HL-60/S4 (cell line): ENCODE measurements around the gene ADCY10.
"Not testable (repeated sequence)": the region's sequence is repeated elsewhere in the genome, so short reads cannot be mapped to it uniquely, and the experiment has no call there.

Source experiments
- in situ Hi-C: fragments of 300-500 bp; cut with MboI; formaldehyde crosslinking; loops from 2 replicates; pipeline ENCODE4 v1.14.3; 2022; ENCODE audit warnings: low sequenced_read_pairs

ADCY10 gene

DNA sequence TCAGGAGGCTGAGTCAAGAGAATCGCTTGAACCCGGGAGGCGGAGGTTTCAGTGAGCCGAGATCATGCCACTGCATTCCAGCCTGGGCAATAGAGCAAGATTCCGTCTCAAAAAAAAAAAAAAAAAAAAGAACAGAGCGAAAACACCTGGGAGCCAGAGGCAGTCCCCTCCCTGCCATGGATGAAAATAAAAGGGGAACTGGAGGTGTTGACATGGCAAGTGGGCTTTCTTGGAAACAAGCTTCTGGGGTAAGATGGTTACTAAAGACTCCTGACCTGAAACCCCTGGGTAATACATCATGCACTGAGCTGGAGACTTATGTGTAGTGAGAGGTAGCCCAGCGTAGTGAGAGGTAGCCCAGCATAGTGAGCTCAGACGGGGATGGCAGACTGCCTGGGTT lies 31.6 kb downstream of the ADCY10 start:
- in situ Hi-C loops, result no loop called here

DNA sequence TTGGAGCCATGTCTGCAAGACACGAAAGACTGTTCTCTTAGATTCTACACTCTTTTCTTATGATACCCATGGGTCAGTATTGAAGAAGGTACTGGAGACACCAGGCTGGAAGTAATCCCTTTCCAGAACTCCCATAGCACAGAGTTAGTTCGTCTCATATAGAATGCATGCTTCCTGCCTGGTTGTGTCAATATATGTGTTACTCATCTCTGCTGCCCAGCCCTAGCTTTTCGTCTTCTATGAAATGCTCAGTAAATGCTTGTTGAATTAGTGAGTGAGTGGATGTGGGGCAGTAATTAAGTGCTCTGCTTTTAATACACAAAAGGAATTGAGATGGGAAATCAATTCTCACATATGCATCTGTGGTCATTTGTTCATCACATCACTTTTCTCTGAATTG lies 32.1 kb downstream of the ADCY10 start:
- in situ Hi-C loops, result no loop called here

DNA sequence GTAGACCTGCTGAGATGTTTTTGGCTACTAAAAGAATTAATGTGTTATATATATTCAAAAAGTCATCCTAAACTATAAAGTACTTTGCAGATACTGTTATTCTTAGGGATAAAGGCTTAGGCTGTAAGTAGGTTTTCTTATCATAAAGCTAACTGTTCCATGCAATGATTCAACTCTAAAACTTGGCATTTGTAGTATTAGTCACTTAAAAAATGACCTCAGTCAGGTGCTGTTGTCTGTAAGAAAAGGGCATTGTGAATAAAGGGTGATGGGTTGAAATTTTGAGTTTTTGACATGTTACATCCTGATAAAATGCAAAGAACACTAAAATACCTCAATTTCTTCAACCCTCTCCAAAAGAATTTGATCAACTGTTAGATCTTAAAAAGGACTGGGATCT lies 32.9 kb downstream of the ADCY10 start:
- in situ Hi-C loops, result no loop called here

DNA sequence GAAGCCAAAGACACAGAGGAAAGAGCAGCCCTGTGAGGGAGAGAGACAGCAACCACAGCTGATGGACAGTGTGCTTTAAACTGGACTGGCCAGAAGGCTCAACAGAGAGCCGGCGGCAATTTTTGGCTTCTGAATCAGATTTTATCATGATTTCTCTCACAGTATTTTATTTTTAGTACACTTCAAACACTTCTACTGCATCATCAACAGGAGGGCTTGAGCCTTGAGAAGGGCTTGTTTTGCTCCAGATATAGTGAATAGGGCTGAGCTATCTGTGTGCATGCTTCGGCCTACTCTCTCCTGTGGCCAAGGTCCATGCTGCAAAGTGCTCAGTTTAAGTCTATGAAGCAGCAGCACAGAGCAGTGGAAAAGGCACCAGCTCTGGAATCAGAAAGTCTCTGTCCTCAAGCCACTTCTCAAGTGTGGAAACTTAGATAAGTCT lies 33.3 kb downstream of the ADCY10 start:
- in situ Hi-C loops, result no loop called here

DNA sequence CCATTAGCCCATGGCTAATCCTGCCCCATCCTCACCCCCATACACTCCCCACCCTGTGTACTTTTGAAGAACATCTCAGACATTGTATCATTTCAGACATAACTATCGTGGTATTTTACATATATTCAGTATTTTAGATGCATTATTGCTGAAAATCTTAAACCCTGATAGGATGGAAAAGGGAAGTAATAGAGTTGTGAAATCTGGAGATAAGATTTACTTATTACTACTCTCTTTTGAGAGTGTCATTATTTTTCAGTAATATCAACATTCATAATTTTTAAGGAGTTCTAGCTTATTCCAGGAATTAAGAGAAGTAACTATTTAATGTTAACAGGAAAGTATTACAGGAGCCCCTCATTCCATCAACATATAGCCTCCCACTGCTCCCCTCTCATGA lies 34.4 kb downstream of the ADCY10 start:
- in situ Hi-C loops, result no loop called here

DNA sequence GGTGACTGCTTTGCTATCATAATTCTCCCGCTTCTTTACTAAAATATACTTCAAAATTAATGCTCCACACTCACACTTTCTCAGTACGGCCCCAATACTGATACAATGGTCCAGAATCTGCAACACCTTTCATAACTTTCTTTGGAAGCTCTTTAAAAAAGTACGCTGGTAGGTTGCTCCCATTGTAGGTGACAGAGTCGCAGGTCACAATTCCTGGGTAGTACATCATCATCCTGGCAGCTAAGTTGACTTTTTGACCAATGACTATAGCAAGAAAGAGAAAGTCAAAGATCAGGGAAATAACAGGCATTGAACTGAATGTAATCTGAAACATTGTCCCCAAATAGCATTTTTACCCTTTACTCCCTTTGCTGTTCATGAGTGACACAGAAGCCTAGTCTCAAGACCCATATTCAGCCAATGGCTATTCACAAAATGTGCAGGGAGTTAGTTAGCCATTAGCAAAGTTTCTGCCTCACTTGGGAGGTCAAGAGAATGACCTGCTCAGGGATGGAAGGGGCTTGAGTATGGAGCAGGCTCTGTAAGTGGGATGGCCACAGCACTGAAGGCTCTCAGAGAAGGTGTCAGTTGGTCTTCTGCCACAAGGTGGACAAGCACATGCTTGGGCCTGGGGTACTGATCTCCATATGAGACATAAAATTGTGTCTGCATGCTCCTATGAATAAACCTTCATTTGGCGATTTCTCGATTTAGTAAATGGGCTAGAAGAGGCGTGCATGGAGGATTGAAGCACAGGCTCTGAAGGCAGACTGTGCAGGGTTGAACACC lies 35.4 kb downstream of the ADCY10 start:
- in situ Hi-C loops, result no loop called here

DNA sequence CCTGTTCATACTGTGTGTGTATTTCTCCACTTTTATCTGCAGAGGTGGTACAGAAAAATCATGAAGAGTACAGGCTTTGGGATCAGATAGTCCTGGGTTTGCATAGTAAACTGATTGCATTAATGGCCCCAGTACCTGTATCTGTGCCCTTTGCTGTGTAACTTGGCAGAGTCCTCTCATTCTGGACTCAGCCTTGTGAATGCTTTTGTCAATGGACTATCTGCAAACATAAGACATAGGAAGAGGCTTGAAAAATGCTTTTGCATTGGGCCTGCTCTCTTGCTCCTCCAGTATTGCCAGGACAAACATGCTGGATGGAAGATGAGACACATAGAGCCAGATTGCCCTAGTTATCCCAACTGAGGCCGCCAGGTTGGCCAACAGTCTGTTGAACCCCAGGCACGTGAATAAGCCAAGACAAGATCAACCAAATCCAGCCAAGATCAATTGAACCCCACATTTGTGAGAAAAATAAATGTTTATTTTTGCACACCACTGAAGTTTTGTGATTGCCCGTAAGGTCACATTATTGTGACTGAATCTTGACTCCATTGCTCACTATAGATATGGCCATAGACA lies 37.2 kb downstream of the ADCY10 start:
- in situ Hi-C loops, result no loop called here

DNA sequence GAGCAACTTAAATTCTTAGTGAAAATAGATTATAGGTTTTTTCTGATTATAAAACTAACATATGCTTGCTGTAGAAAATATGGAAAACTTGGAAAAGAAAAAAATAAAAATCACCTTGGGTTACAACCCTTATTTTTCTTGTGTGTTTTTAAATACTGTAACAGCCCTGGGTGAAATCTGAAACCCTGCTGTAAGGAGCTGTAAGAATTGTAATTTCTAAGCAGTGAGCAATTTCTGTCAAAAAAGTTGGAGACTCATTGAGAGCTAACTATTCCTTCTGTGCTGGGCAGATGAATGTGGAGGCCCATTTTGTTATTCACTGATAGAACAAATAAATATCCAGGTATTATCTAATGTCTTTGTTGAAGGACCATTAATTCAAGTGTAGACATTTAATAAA lies 42.6 kb downstream of the ADCY10 start:
- in situ Hi-C loops, result no loop called here

DNA sequence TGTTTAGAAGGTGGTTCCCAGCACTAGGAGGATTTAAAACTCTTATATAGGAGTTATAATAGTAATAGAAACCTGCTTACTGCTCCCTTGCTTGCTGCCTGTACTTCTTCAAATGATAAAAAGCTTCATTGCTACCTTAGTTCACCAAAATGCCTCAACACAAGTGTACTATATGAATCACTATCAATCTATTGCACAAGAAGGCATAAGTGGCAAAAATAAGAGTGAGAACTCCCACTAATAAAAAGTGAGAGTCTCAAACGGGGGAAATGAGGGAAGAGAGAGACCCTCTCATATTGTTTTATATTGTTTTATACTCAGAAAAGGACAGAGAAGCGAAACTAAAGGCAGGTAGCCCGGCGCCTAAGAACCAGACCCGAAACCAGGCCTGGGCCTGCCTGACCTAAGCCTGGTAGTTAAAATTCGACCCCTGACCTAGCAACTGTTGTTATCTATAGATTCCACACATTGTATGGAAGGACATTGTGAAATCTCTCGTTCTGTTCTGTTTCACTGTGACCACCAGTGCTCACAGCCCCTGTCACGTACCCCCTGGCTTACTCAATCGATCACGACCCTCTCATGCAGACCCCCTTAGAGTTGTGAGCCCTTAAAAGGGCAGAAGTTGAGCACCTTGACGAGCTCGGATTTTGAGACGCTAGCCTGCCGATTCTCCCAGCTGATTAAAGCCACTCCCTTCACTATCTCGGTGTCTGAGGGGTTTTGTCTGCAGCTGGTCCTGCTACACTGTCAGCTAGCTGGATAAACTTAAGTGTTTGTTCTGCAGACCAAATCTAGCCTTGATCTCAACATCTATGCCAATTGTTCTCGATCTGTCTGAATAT lies 44.6 kb downstream of the ADCY10 start:
- in situ Hi-C loops, result not testable (repeated sequence)

DNA sequence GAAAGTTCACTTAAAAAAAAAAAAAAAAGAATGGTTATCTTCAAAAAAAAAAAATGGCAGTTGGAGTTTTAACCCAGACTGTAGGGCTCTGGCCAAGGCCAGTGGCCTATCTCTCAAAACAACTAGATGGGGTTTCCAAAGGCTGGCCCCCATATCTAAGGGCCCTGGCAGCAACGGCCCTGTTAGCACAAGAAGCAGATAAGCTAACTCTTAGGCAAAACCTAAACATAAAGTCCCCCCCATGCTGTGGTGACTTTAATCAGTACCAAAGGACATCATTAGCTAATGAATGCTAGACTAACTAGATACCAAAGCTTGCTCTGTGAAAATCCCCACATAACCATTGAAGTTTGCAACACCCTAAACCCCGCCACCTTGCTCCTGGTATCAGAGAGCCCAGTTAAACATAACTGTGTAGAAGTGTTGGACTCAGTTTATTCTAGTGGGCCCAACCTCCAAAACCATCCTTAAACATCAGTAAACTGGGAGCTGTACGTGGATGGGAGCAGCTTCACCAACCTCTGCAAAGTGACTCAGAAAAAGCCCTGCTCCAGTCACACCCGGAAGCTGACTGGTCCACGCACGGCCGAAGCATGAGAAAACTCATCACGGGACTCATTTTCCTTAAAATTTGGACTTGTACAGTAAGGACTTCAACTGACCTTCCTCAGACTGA lies 47.1 kb downstream of the ADCY10 start:
- in situ Hi-C loops, result not testable (repeated sequence)

DNA sequence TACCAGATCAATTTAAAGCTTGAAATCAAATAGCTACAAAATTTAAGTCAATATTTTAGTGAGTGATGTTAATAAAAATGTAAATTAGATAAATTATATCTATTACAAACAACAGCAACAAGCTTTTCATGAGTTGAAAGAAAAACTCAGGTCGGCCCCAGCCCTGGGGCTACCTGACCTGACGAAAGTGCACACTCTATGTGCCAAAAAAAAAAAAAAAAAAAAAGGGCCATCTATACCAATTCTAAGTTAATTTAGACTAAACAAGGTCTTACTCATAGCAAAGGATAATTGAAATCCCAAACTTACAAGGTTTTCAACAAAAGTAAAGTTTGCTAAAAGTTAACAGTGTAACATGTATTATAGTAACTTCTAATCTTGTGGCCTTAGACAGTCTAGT lies 47.6 kb downstream of the ADCY10 start:
- in situ Hi-C loops, result not testable (repeated sequence)

DNA sequence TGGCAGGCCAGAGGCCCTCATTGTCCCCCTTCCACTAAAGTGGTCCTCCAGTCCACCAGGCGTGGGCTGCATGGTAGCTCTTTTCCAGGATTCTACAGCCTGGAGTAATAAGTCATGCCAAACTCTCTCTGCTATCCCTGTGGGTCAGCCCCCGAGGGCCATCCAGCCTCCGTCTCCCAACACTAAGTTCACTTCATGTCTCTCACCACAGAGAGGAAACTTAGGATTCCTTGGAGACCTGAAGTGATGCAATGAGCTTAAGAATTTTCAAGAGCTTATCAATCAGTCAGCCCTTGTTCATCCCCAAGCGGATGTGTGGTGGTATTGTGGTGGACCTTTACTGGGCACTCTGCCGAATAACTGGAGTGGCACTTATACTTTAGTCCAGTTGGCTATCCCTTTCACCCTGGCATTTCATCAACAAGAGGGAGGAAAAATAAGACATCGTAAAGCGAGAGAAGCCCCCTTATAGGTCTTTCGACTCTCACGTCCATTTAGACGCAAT lies 48.1 kb downstream of the ADCY10 start:
- in situ Hi-C loops, result not testable (repeated sequence)

DNA sequence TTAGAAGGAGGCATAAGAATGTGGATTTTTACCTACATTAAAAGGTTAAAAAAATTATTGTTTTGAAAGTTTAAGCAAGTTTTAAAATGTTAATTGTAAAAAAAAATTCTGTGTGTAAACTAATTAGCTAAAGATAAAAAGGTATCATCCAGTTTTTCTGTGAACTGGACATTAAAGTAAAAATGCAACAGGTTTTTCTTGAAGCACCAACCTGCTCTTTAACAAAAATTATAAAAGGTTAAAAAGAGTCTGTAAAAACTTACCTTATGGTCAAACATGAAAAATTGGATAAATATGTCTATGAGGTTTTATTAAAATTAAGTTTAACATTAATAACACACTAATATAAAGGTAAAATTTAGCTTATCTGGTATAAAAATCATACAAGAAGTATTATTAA lies 48.7 kb downstream of the ADCY10 start:
- in situ Hi-C loops, result not testable (repeated sequence)

DNA sequence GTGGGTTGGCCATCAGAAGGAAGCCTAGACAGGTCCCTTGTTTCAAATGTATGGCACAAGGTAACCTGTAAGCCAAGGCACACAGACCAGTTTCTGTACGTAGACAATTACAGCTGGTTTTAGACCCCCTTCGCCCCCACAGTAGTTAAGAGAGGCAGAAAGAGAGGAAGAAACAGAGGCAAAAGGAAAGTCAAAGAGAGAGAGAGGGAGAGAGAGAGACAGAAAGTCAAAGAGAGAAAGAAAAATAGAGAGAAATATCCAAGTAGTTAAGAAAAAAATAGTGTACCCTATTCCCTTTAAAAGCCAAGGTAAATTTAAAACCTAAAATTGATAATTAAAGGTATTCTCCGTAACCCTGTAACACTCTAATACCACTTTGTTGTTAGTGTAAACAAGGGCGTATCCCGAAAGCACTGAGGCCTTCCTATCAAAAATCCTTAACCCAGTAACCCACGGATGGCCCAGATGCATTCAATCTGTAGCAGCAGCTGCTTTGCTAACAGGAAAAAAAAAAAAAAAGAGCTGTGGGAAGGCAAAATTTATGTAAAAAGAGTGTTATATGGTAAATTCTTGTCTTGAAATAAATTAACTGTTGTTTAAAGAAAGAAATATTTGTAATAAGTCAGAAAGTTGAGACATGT lies 49.4 kb downstream of the ADCY10 start:
- in situ Hi-C loops, result no loop called here

DNA sequence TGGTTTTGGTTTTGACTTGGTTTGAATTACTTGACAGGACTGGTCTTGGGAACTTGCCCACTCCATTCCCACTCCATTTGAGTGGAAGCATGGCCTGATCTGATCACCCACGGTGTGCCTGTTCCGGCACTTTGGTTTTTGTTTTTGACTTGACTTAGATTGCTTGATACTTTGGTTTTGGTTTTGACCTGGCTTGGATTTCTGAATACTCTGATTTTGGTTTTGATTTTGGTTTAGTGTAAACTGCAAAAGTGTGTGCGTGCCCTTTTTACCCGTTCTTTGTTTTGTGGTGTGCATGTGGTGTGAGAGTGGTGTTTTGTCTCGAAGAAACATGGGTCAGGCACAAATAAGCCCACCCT lies 50.0 kb downstream of the ADCY10 start:
- in situ Hi-C loops, result no loop called here

DNA sequence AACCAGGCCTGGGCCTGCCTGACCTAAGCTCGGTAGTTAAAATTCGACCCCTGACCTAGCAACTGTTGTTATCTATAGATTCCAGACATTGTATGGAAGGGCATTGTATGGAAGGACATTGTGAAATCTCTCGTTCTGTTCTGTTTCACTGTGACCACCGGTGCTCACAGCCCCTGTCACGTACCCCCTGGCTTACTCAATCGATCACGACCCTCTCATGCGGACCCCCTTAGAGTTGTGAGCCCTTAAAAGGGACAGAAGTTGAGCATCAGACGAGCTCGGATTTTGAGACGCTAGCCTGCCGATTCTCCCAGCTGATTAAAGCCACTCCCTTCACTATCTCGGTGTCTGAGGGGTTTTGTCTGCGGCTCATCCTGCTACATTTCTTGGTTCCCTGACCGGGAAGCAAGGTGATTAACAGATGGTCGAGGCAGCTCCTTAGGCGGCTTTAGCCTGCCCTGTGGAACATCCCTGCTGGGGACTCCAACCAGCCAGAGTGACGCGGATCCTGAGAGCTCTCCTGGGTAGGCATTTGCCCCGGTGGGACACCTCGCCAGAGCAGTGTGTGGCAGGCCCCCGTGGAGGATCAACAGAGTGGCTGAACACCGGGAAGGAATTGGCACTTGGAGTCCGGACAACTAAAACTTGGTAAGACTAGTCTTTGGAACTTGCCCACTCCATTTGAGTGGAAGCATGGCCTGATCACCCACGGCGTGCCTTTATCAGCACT lies 50.6 kb downstream of the ADCY10 start:
- in situ Hi-C loops, result not testable (repeated sequence)

DNA sequence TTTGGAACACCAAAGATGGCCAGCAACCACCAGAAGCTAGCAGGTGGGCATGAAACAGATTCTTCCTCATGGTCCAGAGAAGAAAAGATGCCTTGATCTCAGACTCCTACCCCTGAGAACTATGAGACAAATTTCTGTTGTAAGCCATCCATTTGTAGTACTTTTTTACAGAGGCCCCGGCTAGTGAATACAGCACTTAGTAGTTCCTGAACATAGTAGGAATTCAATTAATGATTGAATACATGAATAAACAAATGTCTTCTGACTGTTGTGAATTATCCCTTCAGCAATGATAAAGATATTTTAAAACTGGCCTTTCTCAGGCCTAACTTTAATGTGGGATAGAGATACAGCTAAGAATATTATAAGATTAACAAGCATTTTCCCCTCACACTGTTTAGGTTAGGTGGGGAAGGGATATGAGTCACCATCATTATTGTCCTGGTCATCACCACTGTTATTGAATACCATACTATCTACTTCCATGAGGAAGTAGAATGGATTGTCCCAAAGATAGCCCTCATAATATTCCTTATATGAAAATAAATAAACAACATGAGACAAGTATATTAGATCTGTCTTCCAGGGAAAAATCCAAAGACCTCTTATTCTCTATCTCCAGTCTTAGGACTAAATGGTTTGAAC lies 51.4 kb downstream of the ADCY10 start:
- in situ Hi-C loops, result no loop called here

DNA sequence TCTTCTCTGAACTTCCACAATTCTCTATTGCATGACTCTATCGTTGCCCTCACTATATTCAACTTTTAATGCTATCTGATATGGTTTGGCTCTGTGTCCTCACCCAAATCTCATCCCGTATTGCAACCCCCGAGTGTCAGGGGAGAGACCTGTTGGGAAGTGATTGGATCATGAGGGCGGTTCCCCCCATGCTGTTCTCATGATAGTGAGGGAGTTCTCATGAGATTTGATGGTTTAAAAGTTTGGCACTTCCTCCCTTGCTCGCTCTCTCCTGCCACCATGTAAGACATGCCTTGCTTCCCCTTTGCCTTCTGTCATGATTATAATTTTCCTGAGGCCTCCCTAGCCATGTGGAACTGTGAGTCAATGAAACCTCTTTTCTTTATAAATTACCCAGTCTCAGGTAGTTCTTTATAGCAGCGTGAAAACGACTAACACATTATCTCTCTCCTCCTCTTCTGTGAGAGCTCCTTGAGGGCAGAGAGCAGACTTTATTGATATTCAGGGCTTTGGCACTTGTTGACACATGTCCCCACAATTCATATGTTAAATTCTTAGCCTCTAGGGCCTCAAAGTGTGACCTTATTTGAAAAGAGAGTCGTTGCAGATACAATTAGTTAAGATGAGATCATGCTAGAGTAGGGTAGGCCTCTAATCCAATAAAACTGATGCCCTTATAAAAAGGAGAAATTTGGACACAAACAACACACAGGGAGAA lies 52.1 kb downstream of the ADCY10 start:
- in situ Hi-C loops, result no loop called here
